Retinal pigment epithelial cell (primary cell): ENCODE results near the gene CYTH4.

Experiments used
- DNase-seq: peaks from one replicate; pipeline ENCODE4 v3.0.0-alpha.2; 2010; ENCODE audit warnings: low read depth
- H3K4me3 ChIP-seq: 2 replicates; pipeline ENCODE4 v1.5.1; 2011; ENCODE audit warnings: mild to moderate bottlenecking, low read length, control low read depth, moderate library complexity
- TF ChIP-seq, protein P1 (sequence below): conservative IDR thresholded peaks from 2 replicates; pipeline ENCODE4 v1.5.1; 2011; ENCODE audit warnings: low read depth, low read length, control low read depth, inconsistent platforms

The CYTH4 gene

DNA sequence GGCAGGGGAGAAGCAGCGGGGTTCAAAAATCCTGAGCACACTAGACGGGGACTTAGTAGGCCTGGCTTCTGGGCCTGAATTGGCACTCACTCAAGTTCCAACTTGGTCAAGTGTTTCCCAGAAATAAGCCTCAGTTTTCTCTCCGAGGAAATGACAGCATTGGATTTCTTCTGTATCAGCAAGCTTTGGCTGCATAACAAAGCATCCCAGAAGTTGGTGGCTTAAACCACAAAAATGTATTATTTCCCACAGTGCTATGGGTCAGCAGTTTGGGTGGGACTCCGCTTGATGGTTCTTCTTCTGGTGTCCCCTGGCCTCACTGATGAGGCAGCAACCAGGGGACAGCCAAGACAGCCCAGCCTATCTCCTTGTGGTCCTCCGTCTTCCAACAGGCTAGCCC, 1.6 kb upstream of the CYTH4 start:
- no peak for DNase-seq
- TF ChIP-seq, protein P1, sequence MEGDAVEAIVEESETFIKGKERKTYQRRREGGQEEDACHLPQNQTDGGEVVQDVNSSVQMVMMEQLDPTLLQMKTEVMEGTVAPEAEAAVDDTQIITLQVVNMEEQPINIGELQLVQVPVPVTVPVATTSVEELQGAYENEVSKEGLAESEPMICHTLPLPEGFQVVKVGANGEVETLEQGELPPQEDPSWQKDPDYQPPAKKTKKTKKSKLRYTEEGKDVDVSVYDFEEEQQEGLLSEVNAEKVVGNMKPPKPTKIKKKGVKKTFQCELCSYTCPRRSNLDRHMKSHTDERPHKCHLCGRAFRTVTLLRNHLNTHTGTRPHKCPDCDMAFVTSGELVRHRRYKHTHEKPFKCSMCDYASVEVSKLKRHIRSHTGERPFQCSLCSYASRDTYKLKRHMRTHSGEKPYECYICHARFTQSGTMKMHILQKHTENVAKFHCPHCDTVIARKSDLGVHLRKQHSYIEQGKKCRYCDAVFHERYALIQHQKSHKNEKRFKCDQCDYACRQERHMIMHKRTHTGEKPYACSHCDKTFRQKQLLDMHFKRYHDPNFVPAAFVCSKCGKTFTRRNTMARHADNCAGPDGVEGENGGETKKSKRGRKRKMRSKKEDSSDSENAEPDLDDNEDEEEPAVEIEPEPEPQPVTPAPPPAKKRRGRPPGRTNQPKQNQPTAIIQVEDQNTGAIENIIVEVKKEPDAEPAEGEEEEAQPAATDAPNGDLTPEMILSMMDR = no peak
- H3K4me3 ChIP-seq = no peak overlapping the region

- DNase-seq = no peak
- no peak overlapping the region for H3K4me3 ChIP-seq
- TF ChIP-seq, protein P1 = no peak
These were observed 1.1 kb upstream of the CYTH4 start for GRCh38 chr22:37281195-37281594.

GRCh38 chr22:37281646-37282384, 493 bp upstream of the CYTH4 start:
- H3K4me3 ChIP-seq = no peak overlapping the region
- TF ChIP-seq, protein P1 = no peak
- DNase-seq = no peak

DNA sequence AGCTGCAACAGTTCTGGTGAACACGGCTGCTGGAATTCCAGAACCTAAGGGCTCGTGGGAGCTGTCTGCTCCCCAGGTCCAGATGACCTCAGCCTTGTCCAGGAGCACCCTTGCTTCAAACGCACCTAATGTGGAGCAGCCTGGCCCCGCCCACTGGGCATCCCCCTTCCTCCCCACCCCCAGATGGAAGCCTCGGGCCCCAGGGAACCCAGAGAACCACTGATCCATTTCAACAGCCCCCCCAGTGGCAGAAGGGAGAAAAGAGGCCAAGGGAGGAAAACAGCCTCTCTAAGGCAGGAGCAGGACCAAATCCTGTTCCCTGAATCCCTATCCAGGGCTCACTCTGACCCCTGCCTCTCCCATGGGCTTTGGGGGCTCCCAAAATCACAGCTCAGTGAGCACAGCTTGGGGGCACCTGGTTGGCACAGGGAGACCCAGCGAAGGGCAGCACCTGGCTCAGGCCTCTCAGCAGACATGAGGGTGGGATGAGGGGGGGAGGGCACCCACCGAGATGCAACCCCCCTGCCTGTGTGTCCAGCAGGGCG, 1.2 kb downstream of the CYTH4 start:
- TF ChIP-seq, protein P1 = no peak
- no peak for DNase-seq
- H3K4me3 ChIP-seq = no peak overlapping the region

DNA sequence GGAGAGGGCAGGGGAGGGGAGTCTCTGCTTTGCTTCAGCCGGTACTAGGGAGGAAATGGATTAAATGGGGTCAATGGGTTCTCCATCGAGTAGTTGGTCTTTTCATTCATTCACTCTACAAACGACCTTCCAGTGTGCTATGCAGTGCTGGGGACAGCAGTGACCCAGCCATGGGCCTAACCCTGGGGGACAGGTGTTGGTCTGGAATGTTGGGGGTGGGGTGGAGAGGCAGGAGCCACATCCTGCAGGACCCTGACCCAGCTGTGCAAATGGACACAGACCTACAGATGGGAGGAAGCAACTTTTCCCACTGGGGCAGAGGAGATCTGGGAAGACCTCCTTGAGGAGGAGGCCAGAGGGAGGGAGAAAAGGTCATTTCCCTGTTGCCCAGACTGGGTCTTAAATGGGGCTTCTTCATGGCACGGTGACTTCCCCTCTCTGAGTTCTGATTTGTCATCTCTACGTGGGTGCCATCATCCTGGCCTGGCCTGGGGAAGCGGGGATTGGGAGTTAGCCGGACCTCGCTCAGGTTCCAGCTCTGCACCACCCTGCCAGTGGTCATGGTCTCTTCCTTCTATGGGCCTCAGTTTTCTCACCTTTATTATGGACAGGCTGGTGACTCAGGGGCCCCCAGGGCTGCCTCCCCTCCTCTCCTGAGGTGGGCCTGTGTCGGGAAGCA, 2.0 kb downstream of the CYTH4 start:
- TF ChIP-seq, protein P1 = no peak
- no peak for DNase-seq
- no peak overlapping the region for H3K4me3 ChIP-seq

- H3K4me3 ChIP-seq = no peak overlapping the region
- TF ChIP-seq, protein P1 = no peak
- no peak for DNase-seq
These were observed 2.6 kb downstream of the CYTH4 start for GRCh38 chr22:37284805-37285355.

- TF ChIP-seq, protein P1 = no peak
- no peak for DNase-seq
- no peak overlapping the region for H3K4me3 ChIP-seq
These were observed 3.6 kb downstream of the CYTH4 start for GRCh38 chr22:37285937-37286336.
